NCI-H748 (cell line): ENCODE data around the gene TSPAN18.

Experiments used
- DNase-seq: peaks from one replicate; lab custom pipeline; 2025; ENCODE audit not compliant: unreplicated experiment; lab: John Stamatoyannopoulos, UW

The TSPAN18 gene

GRCh38 chr11:44817207-44817949 is 90.6 kb downstream of the TSPAN18 start:
- no peak for DNase-seq

- DNase-seq = no peak
Observed at GRCh38 chr11:44818110-44818509, 91.3 kb downstream of the TSPAN18 start.

- no peak for DNase-seq
Observed at GRCh38 chr11:44819346-44819745, 92.6 kb downstream of the TSPAN18 start.

- DNase-seq = no peak
Observed at GRCh38 chr11:44822369-44822768, 95.6 kb downstream of the TSPAN18 start.

- DNase-seq = no peak
Observed at GRCh38 chr11:44823006-44823405, 96.2 kb downstream of the TSPAN18 start.

GRCh38 chr11:44823868-44824267 is 97.1 kb downstream of the TSPAN18 start:
- no peak for DNase-seq

GRCh38 chr11:44824300-44824704 is 97.5 kb downstream of the TSPAN18 start:
- no peak for DNase-seq

- no peak for DNase-seq
Observed at GRCh38 chr11:44825058-44825785, 98.5 kb downstream of the TSPAN18 start.

- DNase-seq = no peak
Observed at GRCh38 chr11:44826922-44827643, 100.3 kb downstream of the TSPAN18 start.

GRCh38 chr11:44828296-44828695 is 101.5 kb downstream of the TSPAN18 start:
- DNase-seq = no peak

- DNase-seq = no peak
Observed at GRCh38 chr11:44829838-44830237, 103.1 kb downstream of the TSPAN18 start.

- no peak for DNase-seq
Observed at GRCh38 chr11:44831605-44832394, 105.0 kb downstream of the TSPAN18 start.

- no peak for DNase-seq
Observed at GRCh38 chr11:44832452-44832851, 105.7 kb downstream of the TSPAN18 start.

- DNase-seq = no peak
Observed at GRCh38 chr11:44833221-44833876, 106.6 kb downstream of the TSPAN18 start.

- DNase-seq = peak; percentile 83
Observed at GRCh38 chr11:44833877-44834452, 107.2 kb downstream of the TSPAN18 start.

- no peak for DNase-seq
Observed at GRCh38 chr11:44834846-44835245, 108.1 kb downstream of the TSPAN18 start.

- DNase-seq = no peak
Observed at GRCh38 chr11:44835296-44835695, 108.5 kb downstream of the TSPAN18 start.

GRCh38 chr11:44835938-44836337 is 109.2 kb downstream of the TSPAN18 start:
- no peak for DNase-seq

GRCh38 chr11:44837661-44838060 is 110.9 kb downstream of the TSPAN18 start:
- no peak for DNase-seq

- DNase-seq = no peak
Observed at GRCh38 chr11:44839458-44840084, 112.8 kb downstream of the TSPAN18 start.
